ENCODE data around the gene SPTLC3.

Gene SPTLC3

GRCh38 chr20:13034115-13034514 lies 25.3 kb downstream of the SPTLC3 start:
- Histone ChIP-seq H3K4me3 (ENCODE audit: extremely low read depth, insufficient read depth, low read length, poor library complexity, severe bottlenecking) (no peak overlapping the region), H3K9me3 (ENCODE audit: control insufficient read depth, low read length) (no peaks in the 10 kb centered on the region), H3K36me3 (ENCODE audit: control insufficient read depth, insufficient read depth, low read length) (no peaks in the 10 kb centered on the region), H3K4me1 (ENCODE audit: control insufficient read depth, insufficient read depth, low read length, poor library complexity, severe bottlenecking) (peaks cover 10% of the 10 kb centered on the region), H3K27ac (ENCODE audit: low read depth, low read length, severe bottlenecking) (no peak overlapping the region)

- H3K4me1 ChIP-seq (ENCODE audit: control insufficient read depth, insufficient read depth, low read length, poor library complexity, severe bottlenecking): peaks cover 6% of the 10 kb centered on the region
Measured at GRCh38 chr20:13034936-13035335, 26.2 kb downstream of the SPTLC3 start.

GRCh38 chr20:13035399-13036152 lies 26.8 kb downstream of the SPTLC3 start:
- no peaks in the 10 kb centered on the region for H3K9me3 ChIP-seq (ENCODE audit: control insufficient read depth, low read length)
- H3K27ac ChIP-seq (ENCODE audit: low read depth, low read length, severe bottlenecking): no peak overlapping the region
- no peak overlapping the region for H3K4me3 ChIP-seq (ENCODE audit: extremely low read depth, insufficient read depth, low read length, poor library complexity, severe bottlenecking)
- peaks cover 2% of the 10 kb centered on the region for H3K4me1 ChIP-seq (ENCODE audit: control insufficient read depth, insufficient read depth, low read length, poor library complexity, severe bottlenecking)
- 92% methylated on average over 2 of the region's 2 CpGs; no CpG with 5 or more reads in 1 of the 2 experiments for WGBS, 2 experiments (ENCODE audit: insufficient coverage in 2 of 2)
- H3K36me3 ChIP-seq (ENCODE audit: control insufficient read depth, insufficient read depth, low read length): no peaks in the 10 kb centered on the region

More at GRCh38 chr20:13034936-13035335, 26.2 kb downstream of the SPTLC3 start:
- no CpG with 5 or more reads among the region's 1 CpG for WGBS, 2 experiments (ENCODE audit: insufficient coverage in 2 of 2)
- H3K9me3 ChIP-seq (ENCODE audit: control insufficient read depth, low read length): no peaks in the 10 kb centered on the region
- H3K4me3 ChIP-seq (ENCODE audit: extremely low read depth, insufficient read depth, low read length, poor library complexity, severe bottlenecking): no peak overlapping the region
- H3K36me3 ChIP-seq (ENCODE audit: control insufficient read depth, insufficient read depth, low read length): no peaks in the 10 kb centered on the region
- no peak overlapping the region for H3K27ac ChIP-seq (ENCODE audit: low read depth, low read length, severe bottlenecking)

GRCh38 chr20:13037727-13038126 lies 29.0 kb downstream of the SPTLC3 start:
- Histone ChIP-seq H3K9me3 (ENCODE audit: control insufficient read depth, low read length) (no peaks in the 10 kb centered on the region), H3K4me1 (ENCODE audit: control insufficient read depth, insufficient read depth, low read length, poor library complexity, severe bottlenecking) (no peaks in the 10 kb centered on the region), H3K4me3 (ENCODE audit: extremely low read depth, insufficient read depth, low read length, poor library complexity, severe bottlenecking) (no peak overlapping the region), H3K27ac (ENCODE audit: low read depth, low read length, severe bottlenecking) (no peak overlapping the region), H3K36me3 (ENCODE audit: control insufficient read depth, insufficient read depth, low read length) (no peaks in the 10 kb centered on the region)
- 83 to 100% methylated on average over 1 of the region's 3 CpGs for WGBS, 2 experiments (ENCODE audit: insufficient coverage in 2 of 2)

- Histone ChIP-seq H3K4me3 (ENCODE audit: extremely low read depth, insufficient read depth, low read length, poor library complexity, severe bottlenecking) (no peak overlapping the region), H3K36me3 (ENCODE audit: control insufficient read depth, insufficient read depth, low read length) (no peaks in the 10 kb centered on the region), H3K4me1 (ENCODE audit: control insufficient read depth, insufficient read depth, low read length, poor library complexity, severe bottlenecking) (no peaks in the 10 kb centered on the region), H3K27ac (ENCODE audit: low read depth, low read length, severe bottlenecking) (no peak overlapping the region), H3K9me3 (ENCODE audit: control insufficient read depth, low read length) (no peaks in the 10 kb centered on the region)
- WGBS, 2 experiments (ENCODE audit: insufficient coverage in 2 of 2): 100% methylated on average over 2 of the region's 4 CpGs; no CpG with 5 or more reads in 1 of the 2 experiments
Measured at GRCh38 chr20:13041574-13042457, 33.0 kb downstream of the SPTLC3 start.

- Histone ChIP-seq H3K36me3 (ENCODE audit: control insufficient read depth, insufficient read depth, low read length) (no peaks in the 10 kb centered on the region), H3K9me3 (ENCODE audit: control insufficient read depth, low read length) (no peaks in the 10 kb centered on the region), H3K4me1 (ENCODE audit: control insufficient read depth, insufficient read depth, low read length, poor library complexity, severe bottlenecking) (no peaks in the 10 kb centered on the region), H3K27ac (ENCODE audit: low read depth, low read length, severe bottlenecking) (no peak overlapping the region), H3K4me3 (ENCODE audit: extremely low read depth, insufficient read depth, low read length, poor library complexity, severe bottlenecking) (no peak overlapping the region)
Measured at GRCh38 chr20:13042458-13042794, 33.7 kb downstream of the SPTLC3 start.

GRCh38 chr20:13046409-13046808 lies 37.6 kb downstream of the SPTLC3 start:
- no peaks in the 10 kb centered on the region for H3K36me3 ChIP-seq (ENCODE audit: control insufficient read depth, insufficient read depth, low read length)
- H3K9me3 ChIP-seq (ENCODE audit: control insufficient read depth, low read length): no peaks in the 10 kb centered on the region
- no peaks in the 10 kb centered on the region for H3K4me1 ChIP-seq (ENCODE audit: control insufficient read depth, insufficient read depth, low read length, poor library complexity, severe bottlenecking)
- H3K27ac ChIP-seq (ENCODE audit: low read depth, low read length, severe bottlenecking): no peak overlapping the region
- H3K4me3 ChIP-seq (ENCODE audit: extremely low read depth, insufficient read depth, low read length, poor library complexity, severe bottlenecking): no peak overlapping the region
- whole genome bisulfite sequencing, 2 experiments (ENCODE audit: insufficient coverage in 2 of 2): 100% methylated on average over 1 of the region's 1 CpG

GRCh38 chr20:13054011-13054410 lies 45.2 kb downstream of the SPTLC3 start:
- Histone ChIP-seq H3K4me3 (ENCODE audit: extremely low read depth, insufficient read depth, low read length, poor library complexity, severe bottlenecking) (no peak overlapping the region), H3K36me3 (ENCODE audit: control insufficient read depth, insufficient read depth, low read length) (no peaks in the 10 kb centered on the region), H3K9me3 (ENCODE audit: control insufficient read depth, low read length) (no peaks in the 10 kb centered on the region), H3K27ac (ENCODE audit: low read depth, low read length, severe bottlenecking) (no peak overlapping the region), H3K4me1 (ENCODE audit: control insufficient read depth, insufficient read depth, low read length, poor library complexity, severe bottlenecking) (no peaks in the 10 kb centered on the region)
- 53 to 56% methylated on average over 3 of the region's 3 CpGs for WGBS, 2 experiments (ENCODE audit: insufficient coverage in 2 of 2)

GRCh38 chr20:13058666-13059389 lies 50.1 kb downstream of the SPTLC3 start:
- Histone ChIP-seq H3K9me3 (ENCODE audit: control insufficient read depth, low read length) (no peaks in the 10 kb centered on the region), H3K4me3 (ENCODE audit: extremely low read depth, insufficient read depth, low read length, poor library complexity, severe bottlenecking) (no peak overlapping the region), H3K4me1 (ENCODE audit: control insufficient read depth, insufficient read depth, low read length, poor library complexity, severe bottlenecking) (no peaks in the 10 kb centered on the region), H3K27ac (ENCODE audit: low read depth, low read length, severe bottlenecking) (no peak overlapping the region), H3K36me3 (ENCODE audit: control insufficient read depth, insufficient read depth, low read length) (no peaks in the 10 kb centered on the region)
- 85 to 88% methylated on average over 2 to 8 of the region's 9 CpGs for WGBS, 2 experiments (ENCODE audit: insufficient coverage in 2 of 2)

GRCh38 chr20:13059398-13060136 lies 50.8 kb downstream of the SPTLC3 start:
- no peak overlapping the region for H3K4me3 ChIP-seq (ENCODE audit: extremely low read depth, insufficient read depth, low read length, poor library complexity, severe bottlenecking)
- H3K4me1 ChIP-seq (ENCODE audit: control insufficient read depth, insufficient read depth, low read length, poor library complexity, severe bottlenecking): no peaks in the 10 kb centered on the region
- WGBS, 2 experiments (ENCODE audit: insufficient coverage in 2 of 2): 65 to 78% methylated on average over 5 to 7 of the region's 7 CpGs
- no peaks in the 10 kb centered on the region for H3K36me3 ChIP-seq (ENCODE audit: control insufficient read depth, insufficient read depth, low read length)
- H3K27ac ChIP-seq (ENCODE audit: low read depth, low read length, severe bottlenecking): no peak overlapping the region
- no peaks in the 10 kb centered on the region for H3K9me3 ChIP-seq (ENCODE audit: control insufficient read depth, low read length)

All from mesodermal cell (in vitro differentiated cells).